22Rv1 (cell line): ENCODE results near the gene MRPS31.

ENCODE experiments used
- CTCF ChIP-seq: fragments of 450-650 bp; IDR thresholded peaks from 2 replicates; pipeline ENCODE4 v1.5.1; 2017; ENCODE audit warnings: mild to moderate bottlenecking
- ZFX ChIP-seq: fragments of 450-650 bp; IDR thresholded peaks from 2 replicates; pipeline ENCODE4 v1.6.1; 2017; ENCODE audit warnings: antibody characterized with exemption, borderline replicate concordance

GRCh38 chr13:40682449-40683240 lies 88.3 kb downstream of the MRPS31 start:
- TF ChIP-seq CTCF (peak; percentile 72), ZFX (no peak)
